GM23338 (cell line): ENCODE measurements around the gene PDE3A.

Experiments
- CREB1 ChIP-seq: fragments of 250-450 bp; sonication (Bioruptor Pico); IDR thresholded peaks from 2 replicates; pipeline ENCODE4 v1.5.0; 2020; ENCODE audit warnings: low read depth, mild to moderate bottlenecking, moderate library complexity
- CTCF ChIP-seq, 2 experiments: fragments of 200-600 bp in 1 of 2; sonication (generic) in 1 of 2; conservative IDR thresholded peaks; 2 replicates each; pipeline versions ENCODE4 v1.5.1 to v1.6.1; 2016 to 2017; ENCODE audit warnings: antibody characterized with exemption in 2 of 2, low read depth in 2 of 2, mild to moderate bottlenecking in 2 of 2, moderate library complexity in 1 of 2
- ETS1 ChIP-seq: IDR thresholded peaks from 2 replicates; pipeline ENCODE4 v1.6.1; 2016; ENCODE audit warnings: antibody characterized with exemption
- EZH2 ChIP-seq: fragments of 200-600 bp; sonication (generic); IDR thresholded peaks from one replicate; pipeline ENCODE4 v1.8.0; 2017; ENCODE audit warnings: antibody characterized with exemption, mild to moderate bottlenecking, low read depth; ENCODE audit not compliant: unreplicated experiment
- EZH2phosphoT487 ChIP-seq: fragments of 200-600 bp; sonication (generic); IDR thresholded peaks from one replicate; pipeline ENCODE4 v1.8.1; 2018; ENCODE audit warnings: antibody characterized with exemption; ENCODE audit not compliant: unreplicated experiment
- JUNB ChIP-seq: IDR thresholded peaks from one replicate; pipeline ENCODE4 v1.6.1; 2016; ENCODE audit warnings: antibody characterized with exemption; ENCODE audit not compliant: unreplicated experiment
- NANOG ChIP-seq: IDR thresholded peaks from 2 replicates; pipeline ENCODE4 v1.6.1; 2016; ENCODE audit warnings: antibody characterized with exemption, borderline replicate concordance
- POLR2AphosphoS5 ChIP-seq: IDR thresholded peaks from 2 replicates; pipeline ENCODE4 v1.6.1; 2016; ENCODE audit warnings: antibody characterized with exemption, low read depth
- REST ChIP-seq: IDR thresholded peaks from one replicate; pipeline ENCODE4 v1.6.1; 2018; ENCODE audit warnings: antibody characterized with exemption; ENCODE audit not compliant: unreplicated experiment
- STAT1 ChIP-seq: IDR thresholded peaks from one replicate; pipeline ENCODE4 v1.6.1; 2016; ENCODE audit warnings: antibody characterized with exemption; ENCODE audit not compliant: unreplicated experiment
- ZNF114 ChIP-seq: fragments of 250-450 bp; sonication (Bioruptor Pico); IDR thresholded peaks from 2 replicates; pipeline ENCODE4 v1.5.0; 2020; ENCODE audit warnings: mild to moderate bottlenecking, moderate library complexity
- ZNF331 ChIP-seq: fragments of 250-450 bp; sonication (Bioruptor Pico); IDR thresholded peaks from 2 replicates; pipeline ENCODE4 v1.5.0; 2020; ENCODE audit warnings: low read depth, mild to moderate bottlenecking, moderate library complexity
- ZNF462 ChIP-seq: fragments of 250-450 bp; sonication (Bioruptor Pico); IDR thresholded peaks from 2 replicates; pipeline ENCODE4 v1.5.0; 2020; ENCODE audit warnings: mild to moderate bottlenecking, moderate library complexity

- TF ChIP-seq CTCF (conservative IDR thresholded peaks at IDR 0.05; ENCODE audit: low read depth in 2 of 2) (no peak), JUNB (no peak), EZH2phosphoT487 (no peak), REST (no peak), ETS1 (no peak), EZH2 (no peak), POLR2AphosphoS5 (no peak), NANOG (no peak), ZNF331 (CRISPR knock-in tag) (no peak), CREB1 (CRISPR knock-in tag) (no peak), ZNF114 (CRISPR knock-in tag) (no peak), STAT1 (no peak), ZNF462 (CRISPR knock-in tag) (no peak)
Measured at GRCh38 chr12:20446836-20447235, 78.5 kb downstream of the PDE3A start.
